HG03280 (cell line): Measurements from ENCODE around the gene PAX7.

Experiments used
- ATAC-seq: cut with Tn5 transposase; IDR thresholded peaks from one replicate; pipeline ENCODE4 v1.9.1; 2021; ENCODE audit warnings: mild to moderate bottlenecking, moderate library complexity; ENCODE audit not compliant: unreplicated experiment

Gene PAX7

GRCh38 chr1:18640228-18641004 is 9.8 kb downstream of the PAX7 start:
- no peak for ATAC-seq

GRCh38 chr1:18641005-18641941 is 10.6 kb downstream of the PAX7 start:
- ATAC-seq, result no peak

- no peak for ATAC-seq
Observed at GRCh38 chr1:18642278-18643095, 11.8 kb downstream of the PAX7 start.

GRCh38 chr1:18643154-18644012 is 12.7 kb downstream of the PAX7 start:
- no peak for ATAC-seq

GRCh38 chr1:18644013-18644399 is 13.4 kb downstream of the PAX7 start:
- ATAC-seq, result no peak

GRCh38 chr1:18644446-18644845 is 13.8 kb downstream of the PAX7 start:
- no peak for ATAC-seq

GRCh38 chr1:18644973-18645746 is 14.5 kb downstream of the PAX7 start:
- no peak for ATAC-seq

GRCh38 chr1:18645747-18646090 is 15.1 kb downstream of the PAX7 start:
- no peak for ATAC-seq

GRCh38 chr1:18646091-18646785 is 15.6 kb downstream of the PAX7 start:
- ATAC-seq, result no peak

- no peak for ATAC-seq
Observed at GRCh38 chr1:18646786-18647410, 16.3 kb downstream of the PAX7 start.

GRCh38 chr1:18647681-18648214 is 17.1 kb downstream of the PAX7 start:
- ATAC-seq, result no peak

GRCh38 chr1:18649693-18650370 is 19.2 kb downstream of the PAX7 start:
- no peak for ATAC-seq

- ATAC-seq, result no peak
Observed at GRCh38 chr1:18651713-18652112, 21.1 kb downstream of the PAX7 start.

GRCh38 chr1:18652791-18653190 is 22.1 kb downstream of the PAX7 start:
- ATAC-seq, result no peak

GRCh38 chr1:18653367-18653766 is 22.7 kb downstream of the PAX7 start:
- ATAC-seq, result no peak

GRCh38 chr1:18653916-18654315 is 23.3 kb downstream of the PAX7 start:
- no peak for ATAC-seq

GRCh38 chr1:18654599-18654998 is 24.0 kb downstream of the PAX7 start:
- no peak for ATAC-seq
